Stimulated activated effector memory CD8-positive, alpha-beta T cell treated with anti-CD3 and anti-CD28 coated beads, Interleukin-12 subunit alpha, Interleukin-12 subunit beta, amount 100 ng/mL, for 72 hours (primary cell): ENCODE results near the gene SNCB.
A peak's percentile ranks its signal among the peaks of the same experiment; 100 is the strongest.

ENCODE experiments used
- ATAC-seq: fragments of 150-1000 bp; cut with Tn5 transposase; 2 replicates; pipeline ENCODE4 v1.10.0; 2021
- DNase-seq, 2 donors: peaks; one replicate each; pipeline ENCODE4 v3.0.0; 2021 to 2022; ENCODE audit warnings: low spot score in 2 of 2
- H3K27ac Mint-ChIP-seq: one replicate; pipeline ENCODE4 v1.8.0; 2022; ENCODE audit warnings: mild to moderate bottlenecking, mixed read lengths
- H3K36me3 Mint-ChIP-seq: one replicate; pipeline ENCODE4 v1.8.0; 2022; ENCODE audit warnings: mild to moderate bottlenecking, mixed read lengths
- H3K4me1 Mint-ChIP-seq: one replicate; pipeline ENCODE4 v1.8.0; 2022; ENCODE audit warnings: mixed read lengths
- H3K4me3 Mint-ChIP-seq: one replicate; pipeline ENCODE4 v1.8.0; 2022; ENCODE audit warnings: mild to moderate bottlenecking, mixed read lengths
- H3K9me3 Mint-ChIP-seq: one replicate; pipeline ENCODE4 v1.8.0; 2022; ENCODE audit warnings: mixed read lengths

The SNCB gene

GRCh38 chr5:176653401-176654385 lies 23.4 kb upstream of the SNCB start:
- H3K4me1 Mint-ChIP-seq, result peaks cover 73% of the 10 kb centered on the region
- DNase-seq (peak; percentile 67 to 88), ATAC-seq (peak; percentile 93)
- no peaks in the 10 kb centered on the region for H3K9me3 Mint-ChIP-seq
- H3K36me3 Mint-ChIP-seq, result peaks cover 61% of the 10 kb centered on the region
- H3K4me3 Mint-ChIP-seq, result peak overlapping the region; percentile 32
- peak overlapping the region; percentile 50 for H3K27ac Mint-ChIP-seq

GRCh38 chr5:176652136-176652535 lies 21.8 kb upstream of the SNCB start:
- no peaks in the 10 kb centered on the region for H3K9me3 Mint-ChIP-seq
- no peak overlapping the region for H3K27ac Mint-ChIP-seq
- no peak overlapping the region for H3K4me3 Mint-ChIP-seq
- DNase-seq (no peak), ATAC-seq (no peak)
- peaks cover 46% of the 10 kb centered on the region for H3K36me3 Mint-ChIP-seq
- peaks cover 65% of the 10 kb centered on the region for H3K4me1 Mint-ChIP-seq

- no peak overlapping the region for H3K4me3 Mint-ChIP-seq
- DNase-seq (no peak), ATAC-seq (no peak)
- peaks cover 71% of the 10 kb centered on the region for H3K4me1 Mint-ChIP-seq
- H3K36me3 Mint-ChIP-seq, result peaks cover 40% of the 10 kb centered on the region
- no peak overlapping the region for H3K27ac Mint-ChIP-seq
- no peaks in the 10 kb centered on the region for H3K9me3 Mint-ChIP-seq
Measured at GRCh38 chr5:176651472-176651980, 21.2 kb upstream of the SNCB start.

GRCh38 chr5:176650354-176650884 lies 20.1 kb upstream of the SNCB start:
- H3K9me3 Mint-ChIP-seq, result no peaks in the 10 kb centered on the region
- H3K4me1 Mint-ChIP-seq, result peaks cover 81% of the 10 kb centered on the region
- ATAC-seq (no peak), DNase-seq (no peak)
- peaks cover 31% of the 10 kb centered on the region for H3K36me3 Mint-ChIP-seq
- peak overlapping the region; percentile 78 for H3K27ac Mint-ChIP-seq
- H3K4me3 Mint-ChIP-seq, result peak overlapping the region; percentile 83

- H3K4me1 Mint-ChIP-seq, result peaks cover 75% of the 10 kb centered on the region
- peak overlapping the region; percentile 83 for H3K4me3 Mint-ChIP-seq
- ATAC-seq, result no peak
- peaks cover 26% of the 10 kb centered on the region for H3K36me3 Mint-ChIP-seq
- DNase-seq, result peak in 1 of 2 donors; percentile 67
- H3K9me3 Mint-ChIP-seq, result no peaks in the 10 kb centered on the region
- H3K27ac Mint-ChIP-seq, result peak overlapping the region; percentile 73
Measured at GRCh38 chr5:176648474-176649194, 18.3 kb upstream of the SNCB start.

- H3K36me3 Mint-ChIP-seq, result peaks cover 19% of the 10 kb centered on the region
- DNase-seq (peak in 1 of 2 donors; percentile 66), ATAC-seq (no peak)
- peak overlapping the region; percentile 89 for H3K27ac Mint-ChIP-seq
- peaks cover 68% of the 10 kb centered on the region for H3K4me1 Mint-ChIP-seq
- peak overlapping the region; percentile 83 for H3K4me3 Mint-ChIP-seq
- H3K9me3 Mint-ChIP-seq, result no peaks in the 10 kb centered on the region
Measured at GRCh38 chr5:176647843-176648473, 17.6 kb upstream of the SNCB start.

GRCh38 chr5:176647030-176647842 lies 16.9 kb upstream of the SNCB start, which contains the start of gene TSPAN17:
TSS of gene TSPAN17 (plus strand) at chr5:176647484. CDS start at chr5:176647616, 132 bp downstream.
- no peaks in the 10 kb centered on the region for H3K9me3 Mint-ChIP-seq
- peak; percentile 92 for ATAC-seq
- DNase-seq, result peak; percentile 96 to 100
- peaks cover 61% of the 10 kb centered on the region for H3K4me1 Mint-ChIP-seq
- peak within 1 kb of the TSS; percentile 83 for H3K4me3 Mint-ChIP-seq
- peaks cover 16% of the 10 kb centered on the region for H3K36me3 Mint-ChIP-seq
- H3K27ac Mint-ChIP-seq, result peak within 1 kb of the TSS; percentile 89

GRCh38 chr5:176646707-176647029 lies 16.3 kb upstream of the SNCB start:
- peak overlapping the region; percentile 83 for H3K4me3 Mint-ChIP-seq
- H3K4me1 Mint-ChIP-seq, result peaks cover 56% of the 10 kb centered on the region
- H3K27ac Mint-ChIP-seq, result peak overlapping the region; percentile 89
- peaks cover 16% of the 10 kb centered on the region for H3K36me3 Mint-ChIP-seq
- DNase-seq (no peak), ATAC-seq (peak; percentile 36)
- no peaks in the 10 kb centered on the region for H3K9me3 Mint-ChIP-seq

- H3K9me3 Mint-ChIP-seq, result no peaks in the 10 kb centered on the region
- ATAC-seq (no peak), DNase-seq (no peak)
- H3K36me3 Mint-ChIP-seq, result peaks cover 16% of the 10 kb centered on the region
- peak overlapping the region; percentile 89 for H3K27ac Mint-ChIP-seq
- H3K4me3 Mint-ChIP-seq, result peak overlapping the region; percentile 83
- H3K4me1 Mint-ChIP-seq, result peaks cover 52% of the 10 kb centered on the region
Measured at GRCh38 chr5:176646049-176646706, 15.8 kb upstream of the SNCB start.

GRCh38 chr5:176644878-176645670 lies 14.7 kb upstream of the SNCB start:
- Mint-ChIP-seq H3K36me3 (peaks cover 6% of the 10 kb centered on the region), H3K27ac (peak overlapping the region; percentile 58), H3K4me1 (peaks cover 40% of the 10 kb centered on the region), H3K4me3 (no peak overlapping the region), H3K9me3 (no peaks in the 10 kb centered on the region)
- no peak for DNase-seq
- no peak for ATAC-seq

GRCh38 chr5:176644294-176644693 lies 14.0 kb upstream of the SNCB start:
- peak overlapping the region; percentile 80 for H3K27ac Mint-ChIP-seq
- H3K36me3 Mint-ChIP-seq, result peaks cover 4% of the 10 kb centered on the region
- ATAC-seq (no peak), DNase-seq (no peak)
- no peak overlapping the region for H3K4me3 Mint-ChIP-seq
- H3K9me3 Mint-ChIP-seq, result no peaks in the 10 kb centered on the region
- peaks cover 36% of the 10 kb centered on the region for H3K4me1 Mint-ChIP-seq

GRCh38 chr5:176643491-176644219 lies 13.3 kb upstream of the SNCB start:
- ATAC-seq, result no peak
- no peak for DNase-seq
- Mint-ChIP-seq H3K4me1 (peaks cover 29% of the 10 kb centered on the region), H3K36me3 (peaks cover 4% of the 10 kb centered on the region), H3K27ac (peak overlapping the region; percentile 80), H3K4me3 (no peak overlapping the region), H3K9me3 (no peaks in the 10 kb centered on the region)
